Hematopoietic multipotent progenitor cell treated with erythropoietin and hydrocortisone succinate and interleukin-3 and kit ligand, for 4 days (in vitro differentiated cells): ENCODE measurements around the gene ANKH.

ENCODE experiments used
- DNase-seq: peaks from one replicate; pipeline ENCODE4 v3.0.0-alpha.2; 2015

The ANKH gene

GRCh38 chr5:14710313-14710994 lies 161.1 kb downstream of the ANKH start:
- no peak for DNase-seq

DNA sequence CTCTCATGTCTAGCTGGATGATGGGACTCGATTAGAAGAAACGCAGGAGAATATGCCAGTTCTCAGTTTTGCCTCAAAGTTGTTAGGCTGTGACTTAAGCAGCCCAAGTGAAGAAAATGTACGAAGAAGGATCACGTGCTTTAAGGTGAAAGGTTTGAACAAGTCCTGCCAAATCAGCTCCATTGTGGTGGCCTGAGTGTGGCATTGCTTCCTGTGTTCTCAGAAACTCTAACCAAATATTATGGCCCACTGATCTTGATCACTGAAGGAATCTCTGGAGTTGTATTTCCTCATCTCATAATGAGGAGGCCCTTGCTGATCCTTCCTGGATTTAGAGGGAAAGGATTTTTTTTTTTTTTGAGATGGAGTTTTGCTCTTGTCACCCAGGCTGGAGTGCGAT lies 163.0 kb downstream of the ANKH start:
- no peak for DNase-seq

DNA sequence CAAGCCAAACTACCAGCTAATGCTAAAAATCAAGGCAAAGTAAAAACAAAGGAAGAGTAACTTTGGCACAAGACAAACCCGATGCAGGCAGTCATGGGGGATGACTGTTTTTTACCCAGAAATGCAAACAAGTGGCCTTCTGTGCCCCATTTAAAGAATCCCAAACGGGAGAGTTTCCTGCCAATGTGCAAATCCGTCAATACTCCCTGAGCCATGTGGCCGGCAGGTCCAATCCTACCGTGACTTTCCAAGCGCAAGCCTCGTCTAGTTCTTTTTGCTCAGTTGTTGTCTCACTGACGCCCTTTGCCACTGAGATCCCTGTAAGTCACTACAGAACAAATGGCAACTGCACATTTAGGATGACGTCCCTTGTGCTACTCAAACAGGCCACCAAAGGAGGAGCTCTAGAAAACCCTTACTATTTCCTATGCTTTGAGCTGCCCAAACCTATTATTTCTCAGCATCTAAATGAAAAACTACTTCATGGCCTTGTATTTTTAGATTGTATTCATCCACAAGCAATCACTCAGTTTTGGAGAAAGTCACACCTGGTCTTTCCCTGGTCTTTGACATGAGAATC lies 163.7 kb downstream of the ANKH start:
- no peak for DNase-seq

DNA sequence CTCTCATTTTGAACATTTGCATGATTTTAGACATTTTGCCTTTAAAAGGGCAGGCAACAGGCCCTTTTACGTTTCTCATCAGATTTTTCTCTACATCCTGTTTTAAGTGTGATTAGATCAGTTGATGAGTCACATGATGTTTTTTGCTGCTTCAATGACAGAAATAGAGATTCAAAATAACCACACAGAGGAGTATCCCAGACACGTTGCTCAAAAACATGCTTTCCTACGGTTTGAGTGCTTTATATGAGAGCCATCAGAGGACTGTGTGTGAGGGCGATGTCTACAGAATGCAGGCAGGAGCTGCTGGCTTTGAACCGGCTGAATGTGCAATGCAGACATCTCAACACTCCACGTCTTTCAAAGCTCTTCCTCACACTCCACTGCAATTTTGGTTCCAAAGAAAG lies 165.0 kb downstream of the ANKH start:
- DNase-seq, result peak; percentile 66

DNA sequence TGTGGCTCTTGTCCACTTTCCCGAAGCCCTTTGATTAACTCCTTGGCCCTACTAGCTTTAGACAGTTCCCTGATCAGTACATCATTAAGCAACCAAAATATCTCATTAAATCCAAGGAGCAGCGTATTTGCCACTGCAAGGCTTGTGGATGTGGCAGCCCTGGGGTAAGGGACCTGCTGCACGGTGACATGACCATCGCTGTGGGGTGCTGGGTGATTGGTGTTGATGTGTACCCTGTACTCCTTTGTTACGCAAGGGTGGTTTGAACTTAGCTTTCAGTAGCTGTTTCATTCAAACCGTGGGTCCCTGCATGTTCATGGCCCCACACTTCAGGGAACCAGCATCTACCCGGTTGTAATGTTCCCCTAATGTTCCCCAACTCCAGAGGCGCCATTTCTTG lies 166.0 kb downstream of the ANKH start:
- no peak for DNase-seq

DNA sequence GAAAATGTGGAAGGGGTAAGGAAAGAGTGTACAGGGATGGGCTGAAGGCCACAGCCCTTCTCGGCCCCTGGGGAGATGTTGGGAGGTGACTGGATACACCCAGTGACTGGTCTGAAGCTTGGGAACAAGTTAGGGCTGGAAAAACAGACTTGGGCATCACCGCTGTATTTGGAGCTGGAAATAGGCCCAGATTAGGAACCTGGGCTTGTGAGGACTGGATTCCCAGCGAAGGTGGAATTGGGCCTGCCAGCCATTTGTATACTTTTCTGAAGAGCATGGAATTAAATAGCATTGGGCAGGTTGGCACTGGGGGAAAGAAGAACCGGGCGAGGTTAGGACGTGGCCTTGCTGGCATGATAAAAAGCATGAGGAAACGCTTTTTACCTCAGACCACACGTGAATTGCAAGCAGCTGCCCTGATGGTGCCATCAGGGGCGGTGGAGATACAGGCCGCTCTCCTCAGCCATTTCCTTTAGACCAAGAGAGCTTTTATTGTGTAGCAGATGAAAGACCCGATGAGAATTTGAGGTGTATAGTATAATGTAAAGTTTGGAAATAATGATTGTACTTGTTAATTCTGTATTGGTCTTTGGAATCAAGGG lies 169.2 kb downstream of the ANKH start:
- peak; percentile 46 for DNase-seq

DNA sequence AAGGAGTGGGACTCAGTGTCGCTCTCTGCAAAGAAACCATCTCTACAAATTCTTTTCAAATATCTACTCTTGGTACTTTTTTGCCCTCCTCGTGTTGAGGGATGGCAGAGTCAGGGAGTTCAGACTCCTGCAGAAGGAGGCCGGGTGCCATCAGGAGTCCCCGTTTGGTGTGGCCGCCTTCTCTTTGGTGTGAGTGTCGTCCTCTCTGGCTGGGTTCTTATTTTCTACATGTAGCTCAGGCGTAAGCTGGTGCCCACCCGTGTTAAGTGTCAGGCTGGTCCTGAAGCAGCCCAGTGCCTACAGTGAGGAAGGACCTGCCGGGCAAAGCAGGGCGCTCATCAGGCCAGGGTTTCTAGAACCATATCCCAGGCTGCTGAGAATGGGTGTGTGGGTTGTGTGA lies 170.0 kb downstream of the ANKH start:
- no peak for DNase-seq

DNA sequence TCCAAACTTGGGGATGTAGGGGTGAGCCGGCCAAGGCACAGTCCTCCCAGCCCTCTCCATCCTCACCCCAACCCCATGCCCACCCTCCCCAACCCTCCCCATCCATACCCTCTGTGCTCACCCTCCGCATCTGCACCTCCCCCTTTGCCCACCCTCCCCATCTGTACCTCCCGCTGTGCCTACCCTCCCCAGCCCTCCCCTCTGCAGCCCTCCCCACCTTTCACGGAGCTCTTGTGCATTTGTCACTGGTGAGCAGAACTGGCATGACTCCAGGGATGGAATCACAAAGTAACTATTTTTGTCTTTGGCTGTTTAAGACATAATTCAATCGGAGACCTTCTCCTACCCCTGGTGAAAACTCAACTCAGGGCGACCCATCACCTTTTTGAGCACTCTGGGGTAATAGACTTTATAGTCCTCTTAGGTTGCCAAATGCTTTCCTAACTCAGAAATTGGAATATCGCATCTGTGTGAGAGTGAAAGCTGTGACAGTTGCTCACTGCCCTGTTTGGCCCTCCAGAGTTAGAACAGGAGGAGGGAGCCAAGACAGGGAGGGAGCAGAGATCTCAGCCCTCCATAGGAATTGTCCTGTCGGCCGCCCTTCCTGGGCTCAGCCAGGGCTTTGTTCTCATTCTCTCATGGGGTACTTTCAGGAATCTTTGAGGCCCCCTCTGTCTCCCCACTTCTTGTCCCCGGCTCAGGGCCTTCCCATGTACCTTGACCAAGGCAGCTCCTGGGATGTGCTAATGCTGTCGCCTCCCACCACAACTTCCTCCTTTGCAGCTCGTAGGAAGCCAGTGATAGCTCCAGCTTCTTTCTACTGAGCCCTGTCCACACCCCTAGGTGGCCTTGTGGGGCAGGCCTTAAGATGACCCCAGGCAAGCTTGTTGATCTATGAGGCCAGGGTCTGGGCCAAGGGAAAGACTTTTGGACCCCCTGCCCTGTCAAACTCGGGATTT lies 170.8 kb downstream of the ANKH start:
- peak; percentile 75 for DNase-seq

GRCh38 chr5:14699807-14700400 lies 171.7 kb downstream of the ANKH start:
- DNase-seq, result peak; percentile 54

- DNase-seq, result no peak
Measured at GRCh38 chr5:14699159-14699558, 172.4 kb downstream of the ANKH start.

DNA sequence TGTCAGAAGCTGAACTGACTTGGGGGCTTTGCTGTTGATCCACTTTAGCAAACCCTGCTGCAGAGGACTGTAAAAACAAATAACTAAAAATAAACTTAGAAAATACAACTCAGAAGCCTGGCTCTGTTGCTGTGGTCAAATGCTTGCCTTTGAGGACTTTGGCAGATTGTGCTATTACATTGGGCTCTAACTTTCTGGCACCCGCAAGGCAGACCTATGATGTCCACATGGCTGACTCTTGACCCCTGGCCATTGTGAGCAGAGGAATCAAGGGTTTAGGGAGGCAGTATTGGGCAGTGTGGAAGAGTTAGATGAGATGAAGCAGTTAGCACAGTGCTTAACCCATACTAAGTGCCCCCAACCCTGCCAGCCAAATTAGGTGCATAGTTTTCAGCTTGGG lies 173.1 kb downstream of the ANKH start:
- no peak for DNase-seq

GRCh38 chr5:14696851-14697250 lies 174.7 kb downstream of the ANKH start:
- DNase-seq, result no peak

DNA sequence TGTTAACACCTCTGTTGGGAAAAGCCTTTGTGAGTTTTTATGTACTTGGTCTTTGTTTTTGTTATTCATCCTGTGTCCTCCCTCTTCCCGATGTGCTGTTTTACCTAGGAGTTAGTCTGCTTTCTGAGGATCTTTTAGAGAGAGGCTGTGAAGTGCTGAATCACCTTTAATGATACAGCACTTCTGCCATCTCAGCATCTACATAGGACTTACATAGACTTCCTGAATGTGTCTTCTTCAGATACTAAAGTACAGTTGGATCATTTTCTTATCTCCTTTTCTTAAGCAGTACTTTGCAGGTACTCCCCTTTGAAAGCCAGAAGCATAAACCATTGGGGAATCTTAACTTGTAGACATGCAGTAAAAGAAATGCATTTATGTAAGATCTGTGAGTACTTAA lies 175.5 kb downstream of the ANKH start:
- DNase-seq, result peak; percentile 50

DNA sequence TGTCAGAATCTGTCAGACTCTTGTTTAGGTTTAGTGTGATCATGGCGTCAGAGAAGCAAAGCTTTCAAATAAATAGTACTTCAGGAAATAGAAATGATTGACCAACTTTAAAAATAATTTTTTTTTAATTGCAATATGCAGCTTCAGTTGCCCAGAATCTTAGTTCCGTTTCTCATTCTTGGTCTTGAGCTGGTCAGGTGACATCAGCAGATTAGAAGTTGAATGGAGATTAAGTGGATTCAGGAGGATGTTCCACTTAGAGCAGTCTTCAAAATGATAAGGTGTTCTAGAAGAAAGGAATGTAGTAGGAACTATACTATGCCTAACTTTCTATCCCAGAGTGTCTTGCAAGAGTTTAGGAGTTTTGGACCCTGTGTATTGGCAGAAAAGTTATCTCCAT lies 176.4 kb downstream of the ANKH start:
- no peak for DNase-seq

- no peak for DNase-seq
Measured at GRCh38 chr5:14693070-14693469, 178.5 kb downstream of the ANKH start.

- no peak for DNase-seq
Measured at GRCh38 chr5:14687023-14687665, 184.4 kb downstream of the ANKH start.

GRCh38 chr5:14686517-14686916 lies 185.1 kb downstream of the ANKH start:
- DNase-seq, result no peak

DNA sequence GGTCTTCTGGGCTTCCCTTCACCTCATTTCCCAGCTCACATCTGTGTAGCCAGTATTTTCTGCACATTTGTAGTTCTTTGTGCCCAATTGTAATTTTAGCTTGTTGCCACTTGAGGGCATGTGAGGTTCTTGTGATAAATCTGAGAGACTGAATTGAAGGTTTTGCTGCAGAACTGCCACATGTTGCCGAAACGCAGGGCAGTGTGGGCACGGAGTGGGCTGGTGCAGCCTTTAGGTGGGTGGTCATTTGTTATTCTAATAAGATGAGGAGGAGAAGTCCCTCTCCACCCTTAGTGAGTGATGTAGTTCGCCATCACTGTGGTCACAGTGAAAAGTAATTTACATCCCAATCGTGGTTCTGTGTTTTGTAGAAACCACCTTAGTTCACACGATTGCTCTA lies 185.8 kb downstream of the ANKH start:
- peak; percentile 82 for DNase-seq

GRCh38 chr5:14684757-14685156 lies 186.8 kb downstream of the ANKH start:
- no peak for DNase-seq

GRCh38 chr5:14683906-14684455 lies 187.6 kb downstream of the ANKH start:
- DNase-seq, result no peak

- DNase-seq, result no peak
Measured at GRCh38 chr5:14681236-14681752, 190.3 kb downstream of the ANKH start.

DNA sequence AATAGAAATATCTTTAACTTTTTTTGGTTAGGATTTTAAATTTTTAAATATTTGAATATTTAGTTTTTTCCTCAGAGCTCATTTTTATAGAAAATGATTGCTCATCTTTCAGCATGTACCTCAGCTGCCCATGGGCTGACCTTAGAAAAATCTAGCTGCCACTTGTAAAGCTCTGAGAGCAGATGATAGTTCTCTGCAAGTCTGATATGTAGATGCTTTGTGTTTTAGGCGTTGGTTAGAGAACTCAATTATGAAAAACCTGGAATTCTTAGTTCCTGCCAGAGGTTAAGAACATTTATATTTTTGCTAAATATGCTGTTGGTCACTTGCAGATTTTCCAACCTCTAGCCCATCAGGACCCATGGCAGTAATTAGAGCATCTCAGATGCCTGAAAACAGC lies 192.0 kb downstream of the ANKH start:
- DNase-seq, result no peak
